GM19372 (cell line): ENCODE data around the gene DNAAF8.
"Not testable (repeated sequence)": the region's sequence is repeated elsewhere in the genome, so short reads cannot be mapped to it uniquely, and the experiment has no call there.

Experiments
- ATAC-seq: cut with Tn5 transposase; IDR thresholded peaks from one replicate; pipeline ENCODE4 v1.9.1; 2021; ENCODE audit warnings: mild to moderate bottlenecking, low read depth, moderate library complexity; ENCODE audit not compliant: unreplicated experiment

DNAAF8 gene

DNA sequence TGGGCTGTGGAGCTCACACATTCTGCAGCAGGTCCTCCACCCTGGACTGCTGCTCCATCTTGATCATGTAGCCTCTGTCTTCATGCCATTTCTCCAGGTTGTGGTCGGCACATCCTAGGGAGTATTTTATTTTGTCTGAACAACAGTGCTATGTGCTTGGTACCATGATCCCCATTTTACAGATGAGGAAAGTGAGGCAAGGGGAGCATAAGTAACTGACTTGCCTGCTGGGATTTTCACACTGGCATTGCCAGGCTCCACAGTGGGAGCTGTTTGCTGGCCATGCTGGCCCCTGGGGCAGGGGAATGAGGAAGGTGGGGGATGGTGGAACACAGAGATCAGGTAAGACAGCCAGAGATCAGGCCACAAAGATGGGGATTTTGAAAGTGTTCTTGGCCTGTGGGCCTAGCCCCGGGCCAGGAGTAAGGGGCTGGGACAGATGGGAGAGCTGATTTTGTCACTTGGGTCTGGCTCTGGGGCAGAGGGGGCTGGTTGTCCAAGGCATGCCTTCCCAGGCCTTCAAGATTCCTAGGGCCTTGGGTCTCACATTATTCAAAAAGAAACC, 41.9 kb downstream of the DNAAF8 start:
- ATAC-seq = no peak

DNA sequence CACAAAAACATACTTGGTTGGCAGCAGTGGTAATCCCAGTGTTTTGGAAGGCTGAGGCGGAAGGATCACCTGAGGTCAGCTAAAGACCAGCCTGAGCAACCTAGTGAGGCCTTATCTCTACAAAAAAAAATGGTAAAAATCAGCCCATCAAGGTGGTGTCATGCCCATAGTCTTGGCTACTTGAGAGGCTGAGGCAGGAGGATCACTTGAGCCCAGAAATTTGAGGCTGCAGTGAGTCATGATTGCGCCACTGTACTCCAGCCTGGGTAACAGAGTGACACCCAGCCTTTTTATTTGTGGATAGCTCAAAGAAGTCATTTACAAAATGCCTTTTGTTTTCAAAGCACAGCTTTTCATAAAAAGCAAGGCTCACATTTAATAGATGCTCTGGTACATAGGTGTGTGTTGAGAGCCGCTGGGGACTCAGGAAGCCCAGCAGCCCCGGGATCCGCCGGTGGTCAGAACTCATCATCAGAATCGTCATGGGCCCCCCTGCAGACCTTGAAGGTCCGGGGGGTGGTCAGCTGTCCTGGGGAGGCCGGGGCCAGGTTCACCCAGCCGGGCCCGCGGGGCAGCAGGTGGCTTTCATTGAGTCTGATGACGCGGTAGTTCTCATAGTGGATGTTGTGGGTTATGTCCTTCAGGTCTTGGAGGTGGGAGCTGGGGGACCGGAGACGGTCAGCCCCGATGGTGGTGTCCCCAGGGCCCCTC, 43.2 kb downstream of the DNAAF8 start:
- no peak for ATAC-seq

DNA sequence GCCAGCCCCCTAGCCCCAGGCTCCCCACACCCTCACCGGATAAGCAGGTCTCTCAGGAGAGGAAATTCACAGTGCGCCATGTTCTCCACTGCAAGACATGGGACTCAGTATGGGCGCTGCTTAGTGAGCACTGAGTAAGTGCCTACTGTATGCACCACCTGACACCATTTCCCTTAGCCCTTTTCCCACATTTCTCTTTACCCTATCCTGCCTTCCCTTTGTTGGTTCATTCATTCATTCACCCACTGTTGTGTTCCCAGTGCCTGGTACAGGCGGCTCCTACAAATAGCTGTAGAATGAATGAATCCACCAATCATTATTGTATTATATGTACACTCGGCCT, 43.7 kb downstream of the DNAAF8 start:
- ATAC-seq = no peak

DNA sequence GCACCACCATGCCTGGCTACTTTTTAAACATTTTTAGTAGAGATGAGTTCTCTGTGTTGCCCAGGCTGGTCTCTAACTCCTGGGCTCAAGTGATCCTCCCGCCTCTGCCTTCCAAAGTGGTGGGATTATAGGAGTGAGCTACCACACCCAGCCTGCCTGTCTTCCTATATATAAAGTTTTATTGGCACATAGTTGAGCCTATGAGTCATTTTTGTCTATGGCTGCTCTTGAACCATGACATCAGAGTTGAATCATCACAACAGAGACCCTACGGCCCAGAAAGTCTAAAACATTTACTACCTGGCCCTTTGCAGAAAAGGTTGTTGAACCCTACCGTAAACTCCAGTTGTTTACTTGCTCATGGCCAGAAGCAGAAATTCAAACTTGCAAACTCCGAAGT, 45.9 kb downstream of the DNAAF8 start:
- ATAC-seq = no peak

DNA sequence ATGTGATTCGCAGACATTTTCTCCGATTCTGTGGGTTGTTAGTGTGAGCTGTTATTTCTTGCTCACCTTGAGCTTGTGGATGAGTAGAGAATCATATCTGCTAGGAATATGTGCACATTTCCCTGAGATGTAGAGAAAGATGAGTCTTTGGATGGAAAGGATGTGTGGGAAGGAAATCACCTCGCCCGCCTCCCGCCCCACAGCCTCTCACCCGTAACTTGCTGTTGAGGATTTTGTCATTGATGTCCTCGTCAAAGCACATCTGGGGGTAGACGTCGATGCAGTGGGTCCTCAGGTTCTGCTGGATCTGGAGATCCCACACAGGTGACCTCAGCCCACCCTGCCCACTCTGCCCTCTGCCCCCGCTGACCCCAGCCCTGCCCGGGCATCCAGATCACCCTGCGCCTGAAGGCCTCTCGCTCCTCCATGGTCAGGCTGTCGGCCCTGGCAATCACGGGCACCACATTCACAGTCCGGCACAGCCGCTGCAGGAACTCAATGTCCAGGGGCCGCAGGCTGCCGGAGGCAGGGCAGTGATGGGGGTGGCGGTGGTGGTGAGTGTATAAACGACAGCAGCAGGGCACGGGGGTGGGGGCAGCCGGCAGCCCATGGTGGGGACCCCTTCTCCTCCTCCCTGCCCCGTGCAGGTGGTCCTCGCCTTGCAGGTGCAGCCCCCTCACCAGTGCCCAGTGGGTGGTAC, 49.1 kb downstream of the DNAAF8 start:
- no peak for ATAC-seq

DNA sequence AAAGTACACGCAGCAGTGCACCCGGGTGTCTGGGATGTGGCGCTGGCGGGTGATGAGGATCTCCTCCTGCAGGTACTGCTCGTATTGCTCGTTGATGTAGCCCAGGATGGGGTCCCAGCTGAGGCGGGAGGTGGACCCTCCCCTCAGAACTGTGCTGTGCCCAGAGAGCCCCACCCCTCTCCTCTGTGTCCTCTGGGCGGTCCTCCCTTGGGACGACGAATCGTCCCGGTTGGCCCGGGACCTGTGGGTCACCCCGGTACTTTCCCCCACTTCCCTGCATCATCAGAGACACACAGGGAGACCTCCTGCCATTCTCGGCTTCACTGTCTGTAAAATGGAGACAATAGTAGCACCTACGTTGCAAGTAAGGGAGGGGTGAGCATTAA, 49.6 kb downstream of the DNAAF8 start:
- ATAC-seq = no peak

DNA sequence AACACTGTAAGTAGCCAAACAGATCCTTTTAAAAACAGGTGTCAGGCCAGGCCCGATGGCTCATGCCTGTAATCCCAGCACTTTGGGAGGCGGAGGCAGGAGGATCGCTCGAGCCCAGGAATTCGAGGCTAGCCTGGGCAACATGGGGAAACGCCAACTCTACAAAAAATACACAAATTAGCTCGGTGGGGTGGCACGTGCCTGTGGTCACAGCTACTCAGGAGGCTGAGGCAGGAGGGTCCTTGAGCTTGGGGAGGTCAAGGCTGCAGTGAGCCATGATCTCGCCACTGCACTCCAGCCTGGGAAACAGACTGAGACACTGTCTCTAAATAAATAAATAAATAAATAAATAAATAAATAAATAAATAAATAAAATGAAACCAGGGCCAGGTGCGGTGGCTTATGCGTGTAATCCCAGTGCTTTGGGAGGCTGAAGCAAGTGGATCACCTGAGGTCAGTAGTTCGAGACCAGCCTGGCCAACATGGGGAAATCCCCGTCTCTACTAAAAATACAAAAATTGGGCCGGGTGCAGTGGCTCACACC, 50.2 kb downstream of the DNAAF8 start:
- not testable (repeated sequence) for ATAC-seq

DNA sequence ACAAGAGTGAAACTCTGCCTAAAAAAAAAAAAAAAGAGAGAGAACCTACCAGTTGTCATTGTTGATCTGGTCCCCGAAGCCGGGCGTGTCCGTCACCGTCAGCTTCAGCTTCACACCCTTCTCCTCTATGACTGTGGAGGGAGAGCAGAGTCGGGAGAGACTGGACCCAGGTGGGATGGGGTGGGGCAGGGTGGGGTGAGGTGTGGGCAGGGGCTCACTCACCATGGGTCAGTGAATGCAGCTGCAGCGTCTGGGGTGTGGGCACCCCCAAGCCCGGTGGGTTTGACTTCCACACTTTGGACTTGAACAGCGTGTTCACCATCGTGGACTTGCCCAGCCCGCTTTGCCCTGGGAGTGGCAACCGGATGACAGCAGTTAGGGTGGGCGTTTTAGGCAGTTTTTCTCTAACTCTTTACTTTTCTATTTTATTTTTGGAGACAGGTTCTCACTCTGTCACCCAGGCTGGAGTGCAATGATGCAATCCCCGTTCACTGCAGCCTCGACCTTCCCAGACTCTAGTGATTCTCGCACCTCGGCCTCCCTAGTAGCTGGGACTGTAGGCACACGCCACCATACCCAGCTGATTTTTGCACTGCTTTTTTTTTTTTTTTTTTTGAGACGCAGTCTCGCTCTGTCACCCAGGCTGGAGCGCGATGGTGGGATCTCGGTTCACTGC, 51.6 kb downstream of the DNAAF8 start:
- no peak for ATAC-seq

DNA sequence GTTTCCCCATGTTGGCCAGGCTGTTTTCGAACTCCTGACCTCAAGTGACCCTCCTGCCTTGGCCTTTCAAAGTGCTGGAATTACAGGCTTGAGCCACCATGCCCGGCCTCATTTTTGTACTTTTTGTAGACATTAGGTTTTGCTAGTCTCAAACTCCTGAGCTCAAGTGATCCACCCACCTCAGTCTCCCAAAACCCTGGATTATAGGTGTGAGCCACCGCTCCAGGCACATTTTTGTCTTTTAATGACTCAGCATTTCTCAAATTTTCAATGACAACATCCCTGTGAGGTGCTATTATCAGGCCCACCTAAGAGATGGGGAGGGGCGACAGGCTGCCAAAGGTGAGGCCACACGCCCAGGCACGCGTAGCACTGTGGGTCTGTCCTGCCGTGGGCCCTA, 52.7 kb downstream of the DNAAF8 start:
- no peak for ATAC-seq

DNA sequence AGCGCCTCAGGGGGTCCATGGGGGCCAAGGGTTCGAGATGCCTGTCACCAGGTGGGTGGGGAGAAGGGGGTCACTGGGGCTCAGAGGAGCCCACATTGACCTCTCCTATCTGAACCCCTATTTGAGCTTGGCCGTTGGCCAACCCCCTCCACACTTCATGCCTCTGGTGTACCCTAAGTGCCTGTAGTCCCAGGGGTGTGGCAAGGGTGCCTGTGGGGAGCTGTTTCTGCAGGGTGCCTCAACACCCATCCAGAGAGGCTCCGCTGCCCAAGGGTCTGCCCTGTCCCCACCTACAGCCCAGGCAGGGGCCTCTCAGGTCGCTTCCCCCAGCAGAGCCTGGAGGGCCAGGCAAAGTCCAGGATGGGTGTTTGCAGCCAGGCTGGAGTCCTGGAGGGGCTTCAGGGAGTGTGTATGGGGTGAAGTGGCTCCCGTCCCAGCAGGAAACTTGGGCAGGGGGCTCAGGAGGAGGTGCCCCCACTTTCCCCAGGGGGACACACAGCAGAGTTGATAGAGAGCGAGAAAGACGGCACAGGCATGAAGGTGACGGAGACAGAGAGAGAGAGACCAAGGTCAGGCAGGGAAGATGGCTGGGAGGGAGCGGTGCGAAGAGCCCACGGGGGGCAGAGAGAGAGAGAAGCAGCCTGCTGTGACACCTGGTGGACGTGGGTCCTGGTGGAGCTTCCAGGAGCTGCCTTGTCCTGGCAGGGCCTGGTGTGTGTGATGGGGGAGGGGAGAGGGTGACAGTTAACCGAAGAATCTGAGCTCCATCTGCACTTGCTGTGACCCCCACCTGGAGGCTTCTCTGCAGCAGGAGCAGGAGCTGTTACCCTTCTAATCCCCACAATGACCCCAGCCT, 53.5 kb downstream of the DNAAF8 start, which contains the start of gene SEPTIN12:
Gene SEPTIN12 (minus strand): TSS at position 719 of the 856 bp plus-strand sequence. CDS start 700 bp downstream, at position 19.
- no peak for ATAC-seq

DNA sequence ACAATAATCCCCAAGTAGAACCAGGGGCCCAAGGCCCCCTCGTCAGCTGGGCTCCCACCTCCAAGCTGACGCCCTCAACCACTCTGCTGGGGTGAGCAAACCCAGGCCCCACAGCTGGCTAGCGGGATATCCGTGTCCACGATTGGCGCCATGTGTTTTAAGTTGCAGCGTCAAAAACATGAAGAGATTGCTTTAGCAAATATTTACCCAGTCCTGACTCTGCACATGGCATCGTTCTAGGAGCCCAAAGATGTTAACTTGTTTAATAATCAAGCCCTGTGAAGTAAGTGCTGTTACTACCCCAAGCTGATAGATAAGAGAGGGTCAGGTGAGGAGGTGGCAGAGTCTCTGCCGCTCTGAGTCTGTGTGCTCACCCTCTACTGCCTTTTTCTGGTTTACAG, 54.2 kb downstream of the DNAAF8 start:
- no peak for ATAC-seq

DNA sequence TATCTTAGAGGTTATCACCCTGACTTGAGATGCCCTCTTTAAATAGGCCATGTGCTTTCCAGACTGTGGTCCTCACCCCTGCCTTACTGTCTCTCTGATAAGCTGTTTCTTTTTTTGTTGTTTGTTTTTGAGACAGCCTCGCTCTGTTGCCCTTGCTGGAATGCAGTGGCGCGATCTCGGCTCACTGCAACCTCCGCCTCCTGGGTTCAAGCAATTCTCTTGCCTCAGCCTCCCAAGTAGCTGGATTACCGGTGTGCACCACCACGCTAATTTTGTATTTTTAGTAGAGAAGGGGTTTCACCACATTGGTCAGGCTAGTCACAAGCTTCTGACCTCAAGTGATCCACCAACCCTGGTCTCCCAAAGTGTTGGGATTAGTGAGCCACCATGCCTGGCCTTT, 54.6 kb downstream of the DNAAF8 start:
- no peak for ATAC-seq

DNA sequence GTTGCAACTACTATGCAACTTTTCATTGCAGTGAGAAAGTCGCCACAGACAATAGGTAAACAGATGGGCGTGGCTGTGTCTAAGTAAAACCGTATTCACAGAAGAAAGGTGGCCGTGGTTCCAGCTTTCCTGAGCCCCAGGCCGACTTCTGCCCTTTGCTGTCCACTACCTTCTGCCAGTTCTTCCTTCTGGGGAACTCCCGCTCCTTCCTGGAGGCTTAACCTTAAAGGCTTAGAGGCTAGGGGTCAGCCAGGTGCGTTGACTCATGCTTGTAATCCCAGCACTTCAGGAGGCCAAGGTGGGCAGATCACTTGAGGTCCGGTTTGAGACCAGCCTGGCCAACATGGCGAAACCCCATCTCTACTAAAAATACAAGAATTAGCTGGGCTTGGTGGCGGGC, 55.9 kb downstream of the DNAAF8 start:
- no peak for ATAC-seq

DNA sequence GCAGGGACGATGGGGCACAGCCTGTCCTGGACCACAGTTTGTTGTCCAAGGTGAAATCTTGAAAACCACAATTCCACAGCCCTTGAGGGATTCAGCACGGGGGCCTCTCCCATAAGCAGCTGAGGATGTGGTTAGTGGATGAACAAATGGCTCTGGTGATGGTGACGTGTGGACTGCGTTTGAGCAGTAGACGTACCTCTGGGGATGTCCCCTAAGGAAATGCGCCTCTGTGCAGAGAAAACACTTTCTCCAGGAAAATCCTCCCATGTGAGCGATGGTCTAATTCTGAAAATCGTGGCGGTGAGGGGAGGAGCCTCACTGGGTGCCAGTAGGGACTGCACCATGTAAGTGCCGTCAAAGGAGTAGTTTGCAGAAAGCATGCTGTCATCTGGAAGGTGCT, 56.5 kb downstream of the DNAAF8 start:
- ATAC-seq = no peak

DNA sequence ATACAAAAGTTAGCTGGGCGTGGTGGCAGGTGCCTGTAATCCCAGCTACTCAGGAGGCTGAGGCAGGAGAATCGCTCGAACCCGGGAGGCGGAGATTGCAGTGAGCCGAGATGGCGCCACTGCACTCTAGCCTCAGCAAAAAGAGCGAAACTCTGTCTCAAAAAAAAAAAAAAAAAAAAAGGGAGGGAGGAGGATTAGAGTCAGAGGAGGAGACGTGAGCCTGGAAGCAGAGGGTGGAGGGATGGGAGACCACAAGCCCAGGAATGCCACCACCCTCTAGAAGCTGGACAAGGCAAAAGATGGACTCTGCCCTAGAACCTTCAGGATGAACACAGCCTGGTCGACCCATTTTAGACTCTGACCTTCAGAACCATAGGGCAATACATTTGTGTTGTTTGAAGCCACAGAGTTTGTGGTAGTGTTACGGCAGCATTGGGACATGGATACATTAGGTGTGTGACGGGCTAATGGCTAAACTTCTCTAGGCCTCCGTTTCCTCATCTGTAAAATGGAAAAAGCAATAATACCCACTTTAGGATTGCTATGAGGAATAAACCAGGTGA, 58.7 kb downstream of the DNAAF8 start:
- no peak for ATAC-seq

DNA sequence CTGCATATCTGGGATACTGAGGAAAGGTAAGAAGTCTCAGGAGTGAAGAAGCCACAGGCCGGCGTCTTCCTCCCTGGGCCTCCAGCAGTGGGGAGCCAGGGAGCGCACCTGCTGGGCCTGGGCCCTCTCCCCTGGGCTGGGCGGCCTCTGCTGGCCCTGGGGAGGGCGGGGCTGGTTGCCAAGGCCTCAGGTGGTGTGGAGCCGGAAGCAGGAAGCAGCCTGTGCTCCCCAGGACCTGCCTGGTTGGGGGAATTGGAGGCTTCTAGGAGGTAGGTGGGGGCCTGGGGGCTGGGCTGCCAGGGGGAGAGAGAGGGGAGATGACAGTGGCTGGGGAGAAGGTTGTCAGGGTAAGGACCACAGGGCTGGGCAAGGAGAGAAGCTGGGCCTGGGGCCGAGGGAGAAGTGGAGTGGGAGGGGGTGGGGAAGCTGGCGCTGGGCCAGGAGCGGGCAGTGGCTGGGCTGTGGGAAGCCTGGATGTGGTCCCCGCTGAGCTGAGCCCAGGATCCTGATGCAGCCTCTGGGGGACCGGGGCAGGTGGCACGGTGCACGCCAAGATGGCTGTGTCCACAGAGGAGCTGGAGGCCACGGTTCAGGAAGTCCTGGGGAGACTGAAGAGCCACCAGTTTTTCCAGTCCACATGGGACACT, 61.0 kb downstream of the DNAAF8 start, which contains the start of gene SMIM22:
Gene SMIM22 (plus strand): TSS at position 189 of the 647 bp plus-strand sequence. CDS start 366 bp downstream, at position 555.
- no peak for ATAC-seq

DNA sequence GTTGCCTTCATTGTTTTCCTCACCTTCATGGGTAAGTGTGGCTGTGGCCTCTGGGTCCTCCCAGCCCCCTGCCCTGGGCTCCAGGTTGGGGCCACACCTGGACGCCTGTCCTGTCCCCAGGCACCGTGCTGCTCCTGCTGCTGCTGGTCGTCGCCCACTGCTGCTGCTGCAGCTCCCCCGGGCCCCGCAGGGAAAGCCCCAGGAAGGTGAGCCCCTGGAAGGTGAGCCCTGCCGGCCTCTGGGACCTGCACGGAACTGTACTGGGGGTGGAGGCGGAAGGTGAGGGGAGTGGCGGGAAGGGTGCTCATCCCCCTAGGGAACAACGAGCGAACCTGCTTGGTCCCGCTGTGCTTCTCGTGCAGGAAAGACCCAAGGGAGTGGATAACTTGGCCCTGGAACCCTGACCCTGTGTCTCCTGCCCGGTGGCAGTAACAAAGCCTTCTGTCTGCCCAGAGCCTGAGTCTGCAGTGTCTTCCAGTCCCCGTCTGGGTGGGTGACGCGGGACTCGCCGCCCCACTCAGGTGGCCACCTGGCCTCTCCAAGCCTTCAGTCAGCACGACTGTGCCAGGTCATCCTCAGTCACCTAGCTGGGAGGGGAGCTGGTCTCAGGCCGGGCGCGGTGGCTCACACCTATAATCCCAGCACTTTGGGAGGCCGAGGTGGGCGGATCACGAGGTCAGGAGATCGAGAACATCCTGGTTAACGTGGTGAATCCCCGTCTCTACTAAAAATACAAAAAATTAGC, 61.7 kb downstream of the DNAAF8 start:
- no peak for ATAC-seq

DNA sequence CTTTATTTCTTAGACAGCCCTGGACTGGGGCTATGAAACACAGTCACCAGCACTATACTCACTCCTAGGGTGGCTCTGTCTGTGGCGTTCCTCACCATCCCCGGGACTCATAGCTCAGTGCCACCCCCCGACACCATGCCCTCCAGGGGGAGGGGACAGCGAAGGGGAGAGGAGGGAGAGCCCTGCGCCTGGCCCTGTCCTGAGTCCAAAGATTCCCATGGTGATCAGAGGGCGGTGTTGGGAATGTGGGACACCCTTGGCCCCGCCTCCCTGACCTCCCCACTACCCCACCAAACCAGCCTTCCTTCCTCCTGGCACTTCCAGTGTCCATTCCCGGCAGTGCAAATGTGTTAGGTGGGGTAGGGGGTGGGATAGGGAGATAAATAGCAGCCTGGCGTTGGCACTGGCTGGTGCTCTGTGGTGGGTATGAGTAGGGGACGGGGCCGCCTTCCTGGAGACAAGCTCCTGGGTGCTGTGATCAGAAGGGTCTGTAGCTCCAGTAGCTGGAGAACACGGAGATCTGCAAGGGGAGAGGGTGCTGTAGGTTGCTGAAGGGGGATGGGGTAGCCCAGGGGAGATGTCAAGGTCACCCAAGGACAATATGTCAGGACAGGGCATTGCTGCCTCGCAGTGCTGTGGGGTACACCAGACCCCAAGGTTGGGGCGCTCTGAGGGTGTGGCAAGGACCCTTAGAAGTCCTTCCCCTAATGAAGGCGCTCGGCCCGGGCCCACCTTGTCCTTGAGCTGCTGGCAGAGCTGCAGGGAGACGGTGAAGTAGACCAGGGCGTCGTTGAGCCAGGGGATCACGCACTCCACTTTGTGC, 62.9 kb downstream of the DNAAF8 start:
- no peak for ATAC-seq
